ENCODE data around the gene C11orf58. TPM values are rescaled to one million over a fixed set of nuclear protein-coding genes. Genes with fewer than 3 reads are reported as not detected.

The C11orf58 gene
- total RNA-seq, 1 donor from 2014 or later, result 109 TPM

GRCh38 chr11:16767957-16768356 is 29.5 kb downstream of the C11orf58 start:
- DNase-seq (ENCODE audit: low spot score), result no peak

GRCh38 chr11:16769386-16769785 is 30.9 kb downstream of the C11orf58 start:
- DNase-seq (ENCODE audit: low spot score), result no peak

- DNase-seq (ENCODE audit: low spot score), result no peak
These were observed 31.6 kb downstream of the C11orf58 start for GRCh38 chr11:16770016-16770415.

GRCh38 chr11:16771350-16772140 is 33.1 kb downstream of the C11orf58 start:
- DNase-seq (ENCODE audit: low spot score), result no peak

- DNase-seq (ENCODE audit: low spot score), result no peak
These were observed 33.7 kb downstream of the C11orf58 start for GRCh38 chr11:16772141-16772512.

GRCh38 chr11:16773981-16774935 is 35.8 kb downstream of the C11orf58 start:
- DNase-seq (ENCODE audit: low spot score), result no peak

- no peak for DNase-seq (ENCODE audit: low spot score)
These were observed 36.6 kb downstream of the C11orf58 start for GRCh38 chr11:16774936-16775613.

- no peak for DNase-seq (ENCODE audit: low spot score)
These were observed 37.3 kb downstream of the C11orf58 start for GRCh38 chr11:16775614-16776283.

GRCh38 chr11:16776711-16777612 is 38.5 kb downstream of the C11orf58 start:
- no peak for DNase-seq (ENCODE audit: low spot score)

GRCh38 chr11:16777613-16777975 is 39.1 kb downstream of the C11orf58 start:
- DNase-seq (ENCODE audit: low spot score), result no peak

GRCh38 chr11:16778286-16778685 is 39.8 kb downstream of the C11orf58 start:
- no peak for DNase-seq (ENCODE audit: low spot score)

GRCh38 chr11:16778876-16779275 is 40.4 kb downstream of the C11orf58 start:
- DNase-seq (ENCODE audit: low spot score), result no peak

GRCh38 chr11:16779436-16779835 is 41.0 kb downstream of the C11orf58 start:
- DNase-seq (ENCODE audit: low spot score), result no peak

- DNase-seq (ENCODE audit: low spot score), result no peak
These were observed 41.7 kb downstream of the C11orf58 start for GRCh38 chr11:16780146-16780545.

- DNase-seq (ENCODE audit: low spot score), result no peak
These were observed 42.5 kb downstream of the C11orf58 start for GRCh38 chr11:16780698-16781550.

- DNase-seq (ENCODE audit: low spot score), result peak; percentile 47
These were observed 43.8 kb downstream of the C11orf58 start for GRCh38 chr11:16781936-16782919.

GRCh38 chr11:16783321-16783801 is 44.9 kb downstream of the C11orf58 start:
- DNase-seq (ENCODE audit: low spot score), result no peak

- no peak for DNase-seq (ENCODE audit: low spot score)
These were observed 45.6 kb downstream of the C11orf58 start for GRCh38 chr11:16784097-16784496.

Measured in mucosa of gallbladder (tissue), 1 donor.